ENCODE data around the gene SLCO2A1.

- no peak for TF ChIP-seq POLR2AphosphoS5 (IDR thresholded peaks at IDR 0.05)
- TF ChIP-seq EP300 (IDR thresholded peaks at IDR 0.05), result no peak
Measured at GRCh38 chr3:133987136-133987535, 42.6 kb downstream of the SLCO2A1 start.
